GM12891 (cell line): ENCODE results near the gene REC114. TPM values are rescaled to one million over a fixed set of nuclear protein-coding genes. Genes with fewer than 3 reads are reported as not detected.
"Not testable (repeated sequence)": the region's sequence is repeated elsewhere in the genome, so short reads cannot be mapped to it uniquely, and the experiment has no call there.

Source experiments
- DNase-seq: peaks from one replicate; pipeline ENCODE4 v3.0.0; 2011; ENCODE audit warnings: low spot score; ENCODE audit not compliant: insufficient read length
- FAIRE-seq: peaks from 2 replicates; lab custom pipeline; 2011; peaks lifted over from hg19 to GRCh38; lab: Jason Lieb, UNC
- PAX5 ChIP-seq: IDR thresholded peaks from 2 replicates; pipeline ENCODE4 v1.6.1; 2011; ENCODE audit warnings: low read length, moderate library complexity, mild to moderate bottlenecking; ENCODE audit not compliant: insufficient read depth, severe bottlenecking
- POLR2A ChIP-seq: IDR thresholded peaks from 2 replicates; pipeline ENCODE4 v1.6.1; 2011; ENCODE audit warnings: low read depth, low read length, control low read depth
- POLR2AphosphoS5 ChIP-seq: IDR thresholded peaks from 2 replicates; pipeline ENCODE4 v1.6.1; 2011; ENCODE audit warnings: low read depth, low read length, control low read depth
- POU2F2 ChIP-seq: IDR thresholded peaks from 2 replicates; pipeline ENCODE4 v1.6.1; 2011; ENCODE audit warnings: low read depth, mild to moderate bottlenecking, control low read depth, low read length, moderate library complexity
- SPI1 ChIP-seq: IDR thresholded peaks from 2 replicates; pipeline ENCODE4 v1.6.1; 2011; ENCODE audit warnings: low read depth, low read length, control low read depth
- TAF1 ChIP-seq: IDR thresholded peaks from 2 replicates; pipeline ENCODE4 v1.6.1; 2011; ENCODE audit warnings: low read depth, low read length, control low read depth
- polyA plus RNA-seq: library from polyadenylated mRNA; unstranded; fragments of >200 nt; gene quantifications from one replicate; pipeline ENCODE4 v1.2.1, GENCODE V29; 2012; ENCODE audit warnings: low read depth, missing spikeins, inconsistent platforms; ENCODE audit not compliant: missing spikeins

Gene REC114, protein sequence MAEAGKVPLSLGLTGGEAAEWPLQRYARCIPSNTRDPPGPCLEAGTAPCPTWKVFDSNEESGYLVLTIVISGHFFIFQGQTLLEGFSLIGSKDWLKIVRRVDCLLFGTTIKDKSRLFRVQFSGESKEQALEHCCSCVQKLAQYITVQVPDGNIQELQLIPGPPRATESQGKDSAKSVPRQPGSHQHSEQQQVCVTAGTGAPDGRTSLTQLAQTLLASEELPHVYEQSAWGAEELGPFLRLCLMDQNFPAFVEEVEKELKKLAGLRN
- polyA plus RNA-seq: not detected

DNA sequence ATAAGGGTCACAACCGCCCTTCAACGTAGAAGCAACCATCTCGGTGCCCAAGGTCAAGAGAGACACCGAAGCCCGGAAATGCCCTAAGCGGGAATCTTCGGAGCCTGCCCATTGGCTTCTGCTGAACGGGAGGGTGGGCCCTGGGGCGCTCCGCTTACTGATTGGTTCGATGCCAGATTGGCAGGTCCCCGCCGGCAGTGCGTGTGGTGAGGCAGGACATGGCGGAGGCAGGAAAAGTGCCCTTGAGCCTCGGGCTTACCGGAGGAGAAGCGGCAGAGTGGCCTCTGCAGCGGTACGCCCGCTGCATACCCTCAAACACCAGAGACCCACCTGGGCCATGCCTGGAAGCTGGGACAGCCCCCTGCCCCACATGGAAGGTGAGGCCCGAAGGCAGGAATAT is at the start of gene REC114:
TSS of gene REC114 (plus strand) at position 197 of the 400 bp plus-strand sequence. CDS start at position 219, 22 bp downstream.
- DNase-seq (no peak), FAIRE-seq (no peak)
- TF ChIP-seq POLR2A: no peak
- no peak for TF ChIP-seq SPI1
- no peak for TF ChIP-seq PAX5
- no peak for TF ChIP-seq POU2F2
- TF ChIP-seq TAF1: no peak
- TF ChIP-seq POLR2AphosphoS5: no peak

DNA sequence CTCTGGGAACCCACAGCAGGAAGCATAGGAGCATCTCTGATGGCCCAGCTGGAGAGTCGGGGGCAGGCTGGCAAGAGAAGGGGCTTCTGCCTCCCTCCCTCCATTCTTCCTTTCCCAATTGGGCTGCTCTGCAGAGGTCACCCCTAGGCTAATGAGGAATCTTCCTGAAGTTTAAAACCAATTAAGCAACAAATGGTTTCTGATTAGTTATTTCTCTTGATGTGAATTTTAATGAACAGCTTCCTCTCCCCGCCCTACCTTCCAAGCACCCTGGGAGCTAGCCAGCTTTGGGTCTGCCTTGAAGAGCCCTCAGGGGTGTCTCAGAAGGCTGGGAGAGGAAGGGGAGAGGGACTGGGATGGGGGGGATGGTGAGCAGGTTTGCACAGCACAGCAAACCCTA is 49.6 kb upstream of the REC114 start:
- no peak for TF ChIP-seq POLR2A
- TF ChIP-seq TAF1: no peak
- TF ChIP-seq PAX5: no peak
- TF ChIP-seq POU2F2: no peak
- TF ChIP-seq SPI1: no peak
- no peak for TF ChIP-seq POLR2AphosphoS5
- no peak for FAIRE-seq
- DNase-seq: no peak

DNA sequence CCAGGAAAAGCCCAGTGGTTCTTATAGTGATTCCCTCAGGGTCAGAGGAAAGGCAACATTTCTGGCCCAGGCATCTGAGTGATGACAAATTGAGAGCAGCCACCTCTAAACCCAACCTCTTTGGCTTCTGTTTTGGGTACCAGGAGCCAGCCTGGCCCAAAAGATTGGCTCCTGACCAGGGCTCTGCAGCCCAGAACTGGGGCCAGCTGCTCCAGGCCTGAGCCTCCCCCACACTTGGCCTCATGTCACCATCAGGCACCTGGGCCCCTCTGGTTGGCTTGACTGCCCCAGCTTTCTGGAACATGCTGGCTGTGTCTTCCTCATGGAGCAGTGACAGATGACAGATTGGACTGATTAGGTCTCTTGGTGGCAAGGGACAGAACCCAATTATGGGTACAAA is 48.2 kb upstream of the REC114 start:
- TF ChIP-seq SPI1 (no peak), POLR2A (no peak), TAF1 (no peak), PAX5 (no peak), POLR2AphosphoS5 (no peak), POU2F2 (no peak)
- FAIRE-seq (no peak), DNase-seq (no peak)

DNA sequence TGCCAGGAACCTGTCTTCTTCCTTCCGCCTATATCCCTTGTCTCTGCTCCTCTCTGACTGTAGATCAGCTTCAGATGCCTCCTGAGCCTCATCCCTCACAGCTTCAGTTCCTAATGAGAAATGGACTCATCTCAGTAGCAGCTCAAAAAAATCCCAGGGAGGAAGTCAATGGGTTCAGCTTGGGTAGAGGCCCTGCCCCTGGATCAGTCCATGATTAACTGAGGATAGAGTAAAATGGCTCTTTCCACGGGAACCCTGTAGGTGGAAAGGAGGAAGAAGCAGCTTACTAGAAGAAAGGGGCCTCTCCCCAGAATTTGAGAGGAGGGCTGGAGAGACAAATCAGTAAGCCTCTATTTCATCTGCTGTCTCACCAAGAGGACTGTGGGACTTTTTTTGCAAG is 47.3 kb upstream of the REC114 start:
- no peak for FAIRE-seq
- no peak for DNase-seq
- no peak for TF ChIP-seq TAF1

DNA sequence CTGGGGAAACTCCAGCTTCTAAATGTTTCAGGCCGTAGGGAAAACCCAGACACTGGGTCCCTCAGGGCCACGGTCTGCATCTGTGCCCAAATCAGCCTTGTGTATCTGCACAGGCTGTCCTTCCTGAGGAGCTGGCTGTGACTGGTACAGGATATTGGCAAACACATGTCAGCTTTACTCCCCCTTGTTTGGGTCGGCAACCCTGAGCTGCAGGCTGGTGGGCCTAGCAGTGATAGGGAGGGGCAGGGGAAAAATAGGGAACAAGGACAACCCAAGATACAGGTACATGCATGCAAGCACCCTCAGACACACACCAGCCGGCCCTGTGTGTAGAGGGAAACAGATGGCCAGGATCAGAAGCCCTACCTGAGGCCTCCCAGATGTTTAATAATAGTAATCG is 45.5 kb upstream of the REC114 start:
- no peak for FAIRE-seq
- no peak for TF ChIP-seq POLR2A
- no peak for TF ChIP-seq TAF1
- TF ChIP-seq POU2F2: no peak
- TF ChIP-seq PAX5: no peak
- TF ChIP-seq SPI1: no peak
- no peak for TF ChIP-seq POLR2AphosphoS5
- DNase-seq: no peak

DNA sequence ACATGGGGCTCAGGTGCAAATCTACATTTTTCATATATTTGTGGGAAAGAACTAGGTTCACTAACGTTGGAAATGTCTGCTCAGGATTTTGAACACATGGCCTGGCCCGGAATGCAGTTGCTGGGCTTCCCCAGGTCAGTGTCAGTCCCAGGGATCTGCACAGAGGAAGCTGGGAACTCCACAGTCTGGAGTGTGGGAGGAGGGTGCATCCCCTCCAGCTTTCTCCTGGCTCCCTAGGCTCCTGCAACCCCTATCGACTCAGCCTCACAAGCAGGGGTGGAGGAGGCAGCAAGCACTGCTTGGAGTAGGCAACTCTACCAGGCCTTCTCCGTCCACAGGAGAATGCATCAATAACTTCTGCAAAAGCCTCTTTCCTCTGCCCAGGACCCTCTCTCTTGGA is 44.1 kb upstream of the REC114 start:
- TF ChIP-seq TAF1: no peak
- no peak for TF ChIP-seq POU2F2
- no peak for DNase-seq
- FAIRE-seq: no peak

DNA sequence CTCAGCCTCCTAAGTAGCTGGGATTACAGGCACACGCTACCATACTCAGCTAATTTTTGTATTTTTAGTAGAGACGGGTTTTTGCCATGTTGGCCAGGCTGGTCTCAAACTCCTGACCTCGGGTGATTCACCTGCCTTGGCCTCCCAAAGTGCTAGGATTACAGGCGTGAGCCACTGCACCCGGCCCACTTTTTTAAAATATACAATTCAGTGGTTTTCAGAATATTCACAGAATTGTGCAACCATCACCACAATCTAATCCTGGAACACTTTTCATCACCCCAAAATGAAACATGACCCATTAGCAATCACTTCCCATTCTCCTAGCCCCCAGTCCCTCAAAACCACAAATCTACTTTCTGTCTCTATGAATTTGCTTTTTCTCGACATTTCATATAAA is 42.7 kb upstream of the REC114 start:
- not testable (repeated sequence) for FAIRE-seq, DNase-seq

DNA sequence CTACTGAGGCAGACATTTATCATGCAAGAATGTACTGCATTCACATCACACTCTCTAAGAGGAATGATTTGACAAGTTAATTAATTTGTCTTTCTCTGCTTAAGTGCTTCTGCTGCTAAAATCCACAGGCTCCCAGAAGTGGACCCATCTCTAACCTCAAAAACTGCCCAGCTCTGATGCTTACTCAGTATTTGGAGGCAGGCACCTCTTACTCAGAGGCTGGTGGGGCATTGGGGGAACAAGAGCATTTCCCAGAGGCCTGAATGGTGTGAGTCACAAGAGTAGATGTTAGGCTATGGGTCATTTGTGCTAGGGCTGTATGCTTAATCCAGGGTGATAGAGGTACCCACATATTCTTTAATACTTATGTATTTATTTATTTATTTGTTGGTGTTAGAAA is 39.8 kb upstream of the REC114 start:
- TF ChIP-seq TAF1: no peak
- DNase-seq (no peak), FAIRE-seq (no peak)

DNA sequence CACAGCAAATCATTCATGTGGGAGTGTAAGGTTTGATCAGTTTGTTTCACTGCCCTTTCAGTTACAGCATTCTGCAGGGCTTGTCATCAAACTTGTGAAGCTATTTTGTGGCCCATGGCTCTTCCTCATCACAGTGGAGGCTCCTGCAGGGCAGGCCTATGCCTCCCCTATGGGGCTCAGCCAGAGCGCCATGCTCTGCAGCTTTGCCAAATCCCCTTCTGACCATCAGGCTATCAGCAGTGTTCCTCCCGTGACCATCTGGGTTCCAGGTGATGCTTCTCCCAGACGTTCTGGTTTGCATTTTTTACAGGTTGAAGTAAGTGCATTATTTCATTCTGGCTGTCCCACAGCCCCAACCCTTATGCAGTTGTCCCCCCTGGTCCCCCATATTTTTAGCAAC is 28.1 kb upstream of the REC114 start:
- DNase-seq: no peak
- TF ChIP-seq POU2F2 (no peak), TAF1 (no peak), SPI1 (no peak)
- FAIRE-seq: no peak

DNA sequence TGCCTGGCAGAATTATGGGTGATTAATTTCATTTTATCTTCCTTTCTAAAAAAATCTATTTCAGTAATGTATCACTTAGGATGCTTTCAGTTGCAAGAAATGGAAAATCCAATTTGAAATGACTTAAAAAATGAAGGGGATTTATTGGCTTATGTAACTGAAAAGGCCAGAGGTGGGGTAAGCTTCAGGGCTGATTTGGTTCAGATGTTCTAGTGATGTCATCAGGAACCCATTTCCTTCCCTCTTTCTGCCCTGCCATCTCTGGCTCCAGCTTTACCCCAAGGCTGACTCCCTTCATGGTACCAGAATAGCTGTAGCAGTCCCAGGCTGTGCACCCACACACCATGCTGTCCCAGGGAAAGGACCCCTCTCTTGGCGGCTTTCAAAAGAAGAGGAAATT is 18.5 kb upstream of the REC114 start:
- no peak for TF ChIP-seq SPI1
- TF ChIP-seq POLR2AphosphoS5: no peak
- no peak for TF ChIP-seq TAF1
- TF ChIP-seq POU2F2: no peak
- no peak for TF ChIP-seq PAX5

DNA sequence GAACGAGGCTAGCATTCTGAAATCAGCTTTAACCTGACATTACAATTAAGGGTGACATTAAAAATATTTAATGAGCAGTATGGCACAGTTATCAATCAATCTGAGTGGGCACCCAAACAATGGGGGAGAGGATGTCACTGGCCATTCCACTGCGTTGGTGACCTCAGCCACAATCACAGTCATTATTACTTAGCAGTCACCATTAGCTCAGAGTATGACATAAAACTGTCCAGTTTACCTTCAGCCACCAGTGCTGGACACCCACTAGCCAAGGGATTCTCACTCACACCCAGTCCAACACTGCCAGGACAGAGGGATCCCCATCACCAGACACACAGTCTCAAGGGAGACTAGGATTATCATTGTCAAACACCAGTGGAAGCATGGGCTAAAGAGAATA is 17.5 kb upstream of the REC114 start:
- DNase-seq (no peak), FAIRE-seq (no peak)
- TF ChIP-seq TAF1: no peak
- TF ChIP-seq SPI1: no peak
- TF ChIP-seq POLR2A: no peak
- no peak for TF ChIP-seq POU2F2
- no peak for TF ChIP-seq PAX5
- TF ChIP-seq POLR2AphosphoS5: no peak

More for the DNA sequence above, 18.5 kb upstream of the REC114 start:
- FAIRE-seq: no peak
- DNase-seq: no peak
